K562 (cell line): ENCODE data around the gene KNSTRN. TPM values are rescaled to one million over a fixed set of nuclear protein-coding genes. Genes with fewer than 3 reads are reported as not detected.
A peak's percentile ranks its signal among the peaks of the same experiment; 100 is the strongest.

Experiments
- ATAC-seq: fragments of 200-7000 bp; cut with Tn5 transposase; 3 replicates; pipeline ENCODE4 v1.9.1; 2020; ENCODE audit warnings: moderate library complexity
- BruUV-seq: library from RNA; stranded (reverse); fragments of 400-500 nt; replicated peaks from 2 replicates; lab custom pipeline; 2021; lab: Mats Ljungman, UMichigan
- CTCF ChIA-PET: fragments of 300-600 bp; formaldehyde crosslinking; extraction: SDS; loops from one replicate; lab custom pipeline; 2021; ENCODE audit warnings: low intra/inter-chr PET ratio; lab: Yijun Ruan, JAX
- POLR2A ChIA-PET: fragments of 300-600, 350-650 bp; sonication (Branson Sonifier 250); formaldehyde crosslinking; extraction: SDS; loops from one replicate; lab custom pipeline; 2021; ENCODE audit warnings: antibody characterized with exemption, inconsistent platforms; lab: Yijun Ruan, JAX
- DNase-seq, 4 experiments: peaks; one replicate each; pipeline versions ENCODE4 v3.0.0 to v3.0.0-alpha.2; 2011 to 2018; ENCODE audit warnings: low spot score in 3 of 4, mixed read lengths in 3 of 4; ENCODE audit errors: extremely low read depth in 1 of 4
- FAIRE-seq: peaks from 2 replicates; lab custom pipeline; 2011; peaks lifted over from hg19 to GRCh38; lab: Jason Lieb, UNC
- H2AFZ ChIP-seq: 2 replicates; pipeline ENCODE4 v1.6.0; 2011; ENCODE audit warnings: low read depth, low read length, control low read depth, inconsistent platforms
- H3K27ac ChIP-seq: fragments of 200-600 bp; 3 replicates; pipeline ENCODE4 v1.8.0; 2011; ENCODE audit warnings: low read depth, mild to moderate bottlenecking, control low read depth, inconsistent platforms, low read length, moderate library complexity, mixed read lengths; ENCODE audit errors: extremely low read depth
- H3K27me3 ChIP-seq, 2 experiments: fragments of 300-600 bp in 1 of 2; 2 replicates in 1 of 2; 3 replicates in 1 of 2; pipeline versions ENCODE4 v1.6.0 to v1.8.0; 2011; ENCODE audit warnings: inconsistent platforms in 2 of 2, low read length in 2 of 2, mild to moderate bottlenecking in 1 of 2, mixed read lengths in 1 of 2, moderate library complexity in 1 of 2; ENCODE audit not compliant: control insufficient read depth in 2 of 2, insufficient read depth in 2 of 2
- H3K36me3 ChIP-seq: fragments of 300-600 bp; 3 replicates; pipeline ENCODE4 v1.8.0; 2011; ENCODE audit warnings: mild to moderate bottlenecking, low read length, inconsistent platforms; ENCODE audit not compliant: control insufficient read depth, insufficient read depth
- H3K4me1 ChIP-seq, 2 experiments: fragments of 200-600 bp in 1 of 2; replicated peaks in 1 of 2; 2 replicates in 1 of 2; 3 replicates in 1 of 2; pipeline versions ENCODE4 v1.5.1 to v1.8.0; 2011; ENCODE audit warnings: inconsistent platforms in 2 of 2, low read length in 2 of 2, mild to moderate bottlenecking in 1 of 2, mixed read lengths in 1 of 2, moderate library complexity in 1 of 2; ENCODE audit not compliant: control insufficient read depth in 2 of 2, insufficient read depth in 2 of 2
- H3K4me2 ChIP-seq: 2 replicates; pipeline ENCODE4 v1.6.1; 2011; ENCODE audit warnings: low read length, control low read depth, inconsistent platforms, mixed read lengths; ENCODE audit not compliant: insufficient read depth
- H3K4me3 ChIP-seq: fragments of 200-600 bp; sonication (generic), shearing (Covaris generic); 2 replicates; pipeline ENCODE4 v1.5.1; 2016; ENCODE audit warnings: control low read depth, inconsistent platforms
- H3K79me2 ChIP-seq: fragments of 200-600 bp; 3 replicates; pipeline ENCODE4 v1.8.0; 2011; ENCODE audit warnings: low read length, inconsistent platforms; ENCODE audit not compliant: control insufficient read depth, insufficient read depth
- H3K9ac ChIP-seq, 2 experiments: 2 replicates each; pipeline versions ENCODE4 v1.6.0 to v1.6.1; 2011; ENCODE audit warnings: low read depth in 2 of 2, low read length in 2 of 2, control low read depth in 1 of 2, inconsistent platforms in 1 of 2, mild to moderate bottlenecking in 1 of 2, mixed read lengths in 1 of 2; ENCODE audit not compliant: insufficient read depth in 1 of 2
- H3K9me1 ChIP-seq: one replicate; pipeline ENCODE4 v1.6.0; 2011; ENCODE audit warnings: inconsistent platforms, mild to moderate bottlenecking, low read length, moderate library complexity; ENCODE audit not compliant: control insufficient read depth, insufficient read depth
- H3K9me3 ChIP-seq: replicated peaks from 2 replicates; pipeline ENCODE4 v1.5.1; 2011; ENCODE audit warnings: low read depth, low read length, inconsistent platforms; ENCODE audit not compliant: control insufficient read depth, insufficient read depth
- H4K20me1 ChIP-seq: replicated peaks from 2 replicates; pipeline ENCODE4 v1.6.1; 2011; ENCODE audit warnings: low read length, inconsistent platforms, mixed read lengths; ENCODE audit not compliant: control insufficient read depth, insufficient read depth
- CEBPB ChIP-seq: fragments of 450-650 bp; IDR thresholded peaks from 2 replicates; pipeline ENCODE4 v1.6.1; 2016; ENCODE audit warnings: missing genetic modification characterization, missing compliant biosample characterization
- CTBP1 ChIP-seq: fragments of 450-650 bp; IDR thresholded peaks from 2 replicates; pipeline ENCODE4 v1.6.1; 2016; ENCODE audit warnings: borderline replicate concordance
- EGR1 ChIP-seq: fragments of 450-650 bp; conservative IDR thresholded peaks from 2 replicates; pipeline ENCODE4 v1.6.1; 2017; ENCODE audit warnings: mild to moderate bottlenecking
- FOXM1 ChIP-seq, 2 experiments: fragments of 450-650 bp in 1 of 2; sonication (generic) in 1 of 2; formaldehyde crosslinking in 1 of 2; IDR thresholded peaks; 2 replicates each; pipeline versions ENCODE4 v1.6.1 to v1.9.0; 2017 to 2022; ENCODE audit warnings: low read depth in 2 of 2, mild to moderate bottlenecking in 2 of 2, missing genetic modification reagents in 1 of 2, moderate library complexity in 1 of 2
- GATAD2B ChIP-seq: fragments of 450-650 bp; IDR thresholded peaks from 2 replicates; pipeline ENCODE4 v1.6.1; 2017; ENCODE audit warnings: mild to moderate bottlenecking, borderline replicate concordance
- HDAC2 ChIP-seq: fragments of 450-650 bp; IDR thresholded peaks from 2 replicates; pipeline ENCODE4 v1.6.1; 2016; ENCODE audit warnings: mild to moderate bottlenecking
- HMGN3 ChIP-seq: IDR thresholded peaks from 2 replicates; pipeline ENCODE4 v1.6.1; 2011; ENCODE audit warnings: borderline replicate concordance, low read depth, mild to moderate bottlenecking, mixed read lengths, low read length; ENCODE audit not compliant: insufficient read length; ENCODE audit errors: extremely low read depth
- MAZ ChIP-seq, 2 experiments: fragments of 450-650 bp in 1 of 2; sonication (generic) in 1 of 2; formaldehyde crosslinking; IDR thresholded peaks in 1 of 2; conservative IDR thresholded peaks in 1 of 2; 2 replicates each; pipeline versions ENCODE4 v1.4.0 to v1.5.0; 2020; ENCODE audit warnings: mild to moderate bottlenecking in 1 of 2, missing genetic modification reagents in 1 of 2
- POLR2G ChIP-seq: fragments of 200-400 bp; formaldehyde crosslinking; IDR thresholded peaks from 2 replicates; pipeline ENCODE4 v1.6.1; 2017; ENCODE audit warnings: low read depth, mild to moderate bottlenecking, antibody characterized with exemption, low read length, moderate library complexity
- RAD21 ChIP-seq, 2 experiments: fragments of 250-450 bp in 1 of 2; fragments of 450-650 bp in 1 of 2; sonication (Bioruptor Pico) in 1 of 2; formaldehyde crosslinking in 1 of 2; IDR thresholded peaks in 1 of 2; conservative IDR thresholded peaks in 1 of 2; 2 replicates each; pipeline versions ENCODE4 v1.4.0 to v1.8.0; 2020 to 2022; ENCODE audit warnings: mild to moderate bottlenecking in 2 of 2, moderate library complexity in 1 of 2
- SP2 ChIP-seq: IDR thresholded peaks from 2 replicates; pipeline ENCODE4 v1.6.1; 2011; ENCODE audit warnings: mild to moderate bottlenecking, low read depth, low read length, moderate library complexity; ENCODE audit not compliant: poor library complexity, severe bottlenecking; ENCODE audit errors: extremely low read depth
- TAF1 ChIP-seq: IDR thresholded peaks from 2 replicates; pipeline ENCODE4 v1.6.1; 2011; ENCODE audit warnings: mild to moderate bottlenecking, low read length, moderate library complexity; ENCODE audit not compliant: insufficient read depth, control insufficient read depth, severe bottlenecking; ENCODE audit errors: extremely low read depth
- THAP12 ChIP-seq: fragments of 250-450 bp; sonication (Bioruptor Pico); IDR thresholded peaks from 2 replicates; pipeline ENCODE4 v1.9.0; 2021; ENCODE audit warnings: mild to moderate bottlenecking, inconsistent platforms
- ZBTB7A ChIP-seq: IDR thresholded peaks from 2 replicates; pipeline ENCODE4 v1.6.1; 2011; ENCODE audit warnings: low read depth, mild to moderate bottlenecking, low read length, moderate library complexity, borderline replicate concordance; ENCODE audit not compliant: control insufficient read depth
- ZFP1 ChIP-seq: fragments of 450-650 bp; formaldehyde crosslinking; IDR thresholded peaks from 2 replicates; pipeline ENCODE4 v1.4.0; 2020; ENCODE audit warnings: mild to moderate bottlenecking, mixed read lengths
- ZFX ChIP-seq: sonication (generic); formaldehyde crosslinking; IDR thresholded peaks from 2 replicates; pipeline ENCODE4 v1.8.0; 2022; ENCODE audit warnings: mild to moderate bottlenecking, missing genetic modification reagents, moderate library complexity
- ZNF75A ChIP-seq: fragments of 450-650 bp; formaldehyde crosslinking; IDR thresholded peaks from 2 replicates; pipeline ENCODE4 v1.4.0; 2020; ENCODE audit warnings: mild to moderate bottlenecking
- WGBS: fragments of 100-300 bp; shearing (Covaris generic); methylation state at CpG from one replicate; pipeline ENCODE4 v1.1.6; 2016; ENCODE audit warnings: low coverage, mixed read lengths; ENCODE audit not compliant: insufficient coverage; ENCODE audit errors: missing lambda C conversion rate; 5-methylcytosine and 5-hydroxymethylcytosine counted together
- in situ Hi-C: fragments of 300-500 bp; cut with MboI; formaldehyde crosslinking; loops from 4 replicates; pipeline ENCODE4 v1.15.0; 2018; ENCODE audit warnings: inconsistent platforms, mixed read lengths
- intact Hi-C: fragments of 100-400 bp; cut with micrococcal nuclease; formaldehyde crosslinking; loops from 2 replicates; pipeline ENCODE4 v1.14.2; 2022
- polyA plus RNA-seq, 8 experiments: library from polyadenylated mRNA; depleted of rRNA in 4 of 8; stranded (reverse) in 5 of 8; unstranded in 3 of 8; fragments of >200 nt; fragmentation: Nextera tagmentation in 2 of 8; fragmentation: Illumina TruSeq in 1 of 8; extraction: Ambion mirVana in 2 of 8; extraction: Trizol in 1 of 8; gene quantifications; 2 replicates each; pipeline versions ENCODE4 v1.2.1 to v1.2.3, GENCODE V29; 2011 to 2014; ENCODE audit warnings: inconsistent platforms in 1 of 8, missing spikeins in 1 of 8
- total RNA-seq, 7 experiments: library from RNA; depleted of rRNA in 6 of 7; stranded (reverse); fragments of >200 nt in 6 of 7; fragmentation: Illumina TruSeq in 2 of 7; extraction: Trizol in 2 of 7; gene quantifications; 2 replicates each; pipeline versions ENCODE4 v1.2.1 to v1.2.3, GENCODE V29; 2011 to 2021; ENCODE audit warnings: low replicate concordance in 1 of 7

Gene KNSTRN
- total and polyA plus RNA-seq, 9 of the 15 experiments (the other 6 are each of a cell fraction or from before 2014, with no cell fraction given), result 48.7 to 88.2 (median 66.3) TPM

GRCh38 chr15:40441565-40442531, 59.3 kb downstream of the KNSTRN start:
- peak; percentile 14 for ATAC-seq
- BruUV-seq, result no TSS peak
- TF ChIP-seq HDAC2, result no peak
- no peak for TF ChIP-seq THAP12 (CRISPR knock-in tag)
- no peak for TF ChIP-seq FOXM1 (IDR thresholded peaks at IDR 0.05; ENCODE audit: low read depth)
- 0 out of 2 replicates have a peak, but pooled peaks have one; percentile 68 for TF ChIP-seq FOXM1 (CRISPR knock-in tag; IDR thresholded peaks at IDR 0.05; ENCODE audit: low read depth)
- peak; percentile 55; the same call in 1 of the 2 replicates for TF ChIP-seq POLR2G
- TF ChIP-seq CTBP1, result peak; percentile 18; the same call in 1 of the 2 replicates
- TF ChIP-seq HMGN3, result peak; percentile 30
- TF ChIP-seq ZFP1 (CRISPR knock-in tag), result no peak
- TF ChIP-seq RAD21 (CRISPR knock-in tag; conservative IDR thresholded peaks at IDR 0.05 in 1 of 2, IDR thresholded peaks at IDR 0.05 in 1 of 2), result peak in 1 of 2 experiments; percentile 24; a peak in 1 of 4 replicates
- TF ChIP-seq EGR1, result peak; percentile 44
- TF ChIP-seq ZFX, result peak; percentile 43
- peak; percentile 35 for TF ChIP-seq SP2
- TF ChIP-seq ZBTB7A, result peak; percentile 77; the same call in 1 of the 2 replicates
- TF ChIP-seq MAZ (CRISPR knock-in tag; conservative IDR thresholded peaks at IDR 0.05 in 1 of 2, IDR thresholded peaks at IDR 0.05 in 1 of 2), result peak; percentile 35 to 45; a peak in 1 of 4 replicates
- TF ChIP-seq ZNF75A (CRISPR knock-in tag), result no peak
- TF ChIP-seq GATAD2B, result 0 out of 2 replicates have a peak, but pooled peaks have one; percentile 7
- TF ChIP-seq CEBPB (tag), result no peak
- peak; percentile 10 for TF ChIP-seq TAF1

More at GRCh38 chr15:40441565-40442531, 59.3 kb downstream of the KNSTRN start:
- H3K36me3 ChIP-seq, result peaks cover 29% of the 10 kb centered on the region; the same call in 2 of the 3 replicates
- peak overlapping the region; percentile 80 for H3K4me3 ChIP-seq
- FAIRE-seq, result no peak
- H3K27ac ChIP-seq, result peak overlapping the region; percentile 85
- peaks cover 4% of the 10 kb centered on the region for H3K9me1 ChIP-seq
- H3K9ac ChIP-seq, result peak overlapping the region; percentile 66 to 95; a peak in 3 of 4 replicates
- WGBS, result under 1% methylated on average over 28 of the region's 119 CpGs
- peak; percentile 44 to 76 (median 60) for DNase-seq
- in situ Hi-C loops (no loop called here), intact Hi-C loops (loop anchor here (2.0 to 5.0 kb wide), 2 partner anchors 29 to 65 kb away; partner anchors contain the start of gene CHST14)
- ChIA-PET CTCF (interaction anchor here (0.7 kb wide), 2 partner anchors 28 to 896 kb away, joined by 4 read pairs; no protein-coding TSS in a partner anchor), POLR2A (interaction anchor here (0.6 to 8.4 kb wide), 8 partner anchors 11 to 168 kb away, joined by 3 to 89 read pairs (median 4); no protein-coding TSS in a partner anchor)
- peak overlapping the region; percentile 66 for H3K4me2 ChIP-seq
- peaks cover 44 to 60% of the 10 kb centered on the region in 2 experiments for H3K4me1 ChIP-seq
- H3K79me2 ChIP-seq, result peaks cover 82% of the 10 kb centered on the region
- no peaks in the 10 kb centered on the region for H3K27me3 ChIP-seq
- no peaks in the 10 kb centered on the region for H3K9me3 ChIP-seq
- no peak overlapping the region for H2AFZ ChIP-seq
- peaks cover 33% of the 10 kb centered on the region for H4K20me1 ChIP-seq
